CD4-positive, alpha-beta T cell treated with Interferon alpha-2 for 1 hour (primary cell): Measurements from ENCODE around the gene PGM3.

Experiments used
- DNase-seq, 2 donors: peaks; one replicate each; pipeline ENCODE4 v3.0.0-alpha.2; 2020 to 2022

Gene PGM3

DNA sequence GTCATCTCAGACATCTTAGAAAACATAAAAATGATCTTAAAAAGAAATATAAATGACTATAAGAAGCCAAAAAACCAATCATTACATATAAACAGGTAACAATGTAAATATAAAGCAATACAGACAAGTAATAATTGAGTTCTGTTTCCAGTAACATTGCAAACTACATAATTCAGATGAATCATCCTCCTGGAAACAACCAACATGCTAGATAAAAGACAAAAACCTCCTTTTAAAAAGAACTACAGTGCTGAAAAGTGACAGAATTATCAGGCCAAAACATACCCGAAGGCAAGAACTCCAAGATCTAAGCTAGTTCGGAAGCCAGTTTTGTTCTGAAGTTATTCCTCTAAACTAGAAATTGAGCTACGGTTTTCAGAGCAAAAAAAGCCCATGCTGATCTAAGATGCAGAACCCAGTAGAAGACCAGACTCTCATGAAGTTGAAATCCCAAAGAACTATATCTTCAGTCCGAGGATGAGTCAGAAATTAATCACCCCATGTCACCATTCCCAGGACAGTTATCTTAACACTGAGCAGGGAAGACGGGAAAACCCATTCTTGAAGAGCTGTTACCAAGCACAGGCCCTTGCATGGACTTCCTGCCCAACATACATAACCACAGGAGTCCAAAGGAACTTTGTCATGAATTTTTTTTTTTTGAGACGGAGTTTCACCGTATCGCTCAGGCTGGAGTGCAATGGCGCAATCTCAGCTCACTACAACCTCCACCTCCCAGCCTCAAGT, 9.8 kb downstream of the PGM3 start:
- DNase-seq: no peak

DNA sequence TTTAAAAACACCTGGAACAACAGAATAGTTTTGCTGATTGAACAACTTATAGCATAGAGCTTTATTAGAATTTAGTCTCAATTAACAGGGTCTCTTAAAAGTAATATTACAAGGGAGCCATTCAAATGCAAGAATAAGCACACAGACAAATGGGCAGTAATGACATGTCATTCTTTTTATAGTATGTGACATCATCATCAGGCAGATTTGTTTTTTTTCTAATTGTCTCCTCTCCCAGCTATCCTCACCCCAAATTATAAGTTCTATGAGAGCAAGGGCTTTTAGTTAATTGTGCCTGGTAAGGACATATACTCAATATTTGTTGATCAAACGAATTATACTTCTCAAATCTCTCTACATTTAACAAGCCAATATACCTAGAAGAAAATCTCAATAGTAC, 11.0 kb downstream of the PGM3 start:
- DNase-seq: no peak

DNA sequence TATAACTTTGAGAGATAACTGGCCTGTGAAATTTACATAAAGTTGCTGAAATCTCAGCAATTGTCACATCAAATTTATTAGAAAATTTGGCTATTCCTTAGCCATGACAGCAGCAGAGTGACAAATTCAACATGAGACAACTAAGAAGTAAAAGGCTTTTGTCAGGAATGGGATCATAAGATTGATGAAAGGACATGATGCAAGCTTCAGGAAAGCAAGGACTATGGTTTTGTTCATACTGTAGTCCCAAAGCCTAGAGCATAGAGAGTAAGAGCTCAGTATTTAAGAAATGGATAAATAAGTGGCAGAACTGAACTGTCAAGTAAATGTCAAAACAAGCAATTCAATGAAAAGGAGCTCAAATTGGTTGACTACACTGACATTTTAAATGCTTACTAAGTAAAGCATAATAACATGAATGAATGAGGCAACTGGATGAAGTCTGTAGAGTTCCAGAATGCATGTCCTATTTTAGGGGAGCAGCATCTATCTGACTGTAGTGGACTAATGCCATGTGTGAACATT, 12.6 kb downstream of the PGM3 start:
- no peak for DNase-seq

DNA sequence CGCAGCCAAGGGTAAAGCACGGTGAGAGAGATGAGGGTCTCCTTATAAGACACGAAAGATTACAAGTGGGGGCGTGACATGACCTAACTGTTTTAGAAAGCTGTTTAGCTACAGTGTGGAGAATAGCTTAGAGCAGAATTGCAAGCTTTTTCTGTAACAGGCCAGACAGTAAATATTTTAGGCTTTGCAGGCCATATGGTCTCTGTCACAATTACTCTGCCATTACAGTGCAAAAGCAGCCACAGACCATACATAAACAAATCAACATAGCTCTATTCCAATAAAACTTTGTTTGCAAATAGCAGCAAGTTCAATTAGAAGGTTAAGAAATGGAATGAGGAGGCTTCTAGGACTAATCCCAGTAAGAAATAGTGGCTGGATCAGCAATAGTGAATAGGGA, 16.8 kb downstream of the PGM3 start:
- no peak for DNase-seq

DNA sequence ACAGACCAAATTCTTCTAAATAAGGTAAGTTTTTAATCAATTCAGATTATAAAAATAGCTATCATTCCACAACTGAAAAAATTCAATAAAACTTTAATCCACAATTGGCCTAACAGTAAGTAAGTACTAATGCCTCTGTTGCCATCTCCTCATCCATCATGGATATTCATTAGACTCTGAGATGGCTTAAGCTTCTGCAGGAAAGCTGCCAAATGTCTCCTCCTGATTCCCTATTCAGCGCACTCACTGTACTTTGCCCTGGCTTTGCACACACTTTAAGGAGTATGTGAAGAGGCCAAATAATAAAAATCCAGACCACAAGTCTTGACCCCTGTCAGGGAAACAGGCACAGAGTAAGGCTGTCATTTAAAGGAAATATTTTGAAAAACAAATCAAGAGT, 23.6 kb downstream of the PGM3 start:
- DNase-seq: no peak

DNA sequence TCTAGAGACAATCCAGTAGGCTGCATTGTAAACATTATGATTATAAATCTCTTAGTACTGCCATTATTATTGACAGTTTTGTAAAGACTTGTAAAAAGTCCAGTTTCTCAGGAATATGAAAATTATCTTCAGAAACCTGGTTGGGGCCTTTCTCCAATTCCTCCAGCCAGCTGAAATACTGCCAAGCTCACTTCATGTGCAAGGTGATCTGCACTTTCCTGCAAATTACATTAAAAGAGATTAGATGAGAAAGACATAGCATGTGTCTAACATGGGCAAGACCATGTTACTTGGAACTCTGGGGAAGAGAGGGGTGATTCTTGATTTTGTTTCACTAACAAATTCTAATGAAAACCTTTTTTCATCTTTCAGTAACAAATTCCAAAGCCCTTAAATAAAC, 24.0 kb downstream of the PGM3 start:
- DNase-seq: no peak

DNA sequence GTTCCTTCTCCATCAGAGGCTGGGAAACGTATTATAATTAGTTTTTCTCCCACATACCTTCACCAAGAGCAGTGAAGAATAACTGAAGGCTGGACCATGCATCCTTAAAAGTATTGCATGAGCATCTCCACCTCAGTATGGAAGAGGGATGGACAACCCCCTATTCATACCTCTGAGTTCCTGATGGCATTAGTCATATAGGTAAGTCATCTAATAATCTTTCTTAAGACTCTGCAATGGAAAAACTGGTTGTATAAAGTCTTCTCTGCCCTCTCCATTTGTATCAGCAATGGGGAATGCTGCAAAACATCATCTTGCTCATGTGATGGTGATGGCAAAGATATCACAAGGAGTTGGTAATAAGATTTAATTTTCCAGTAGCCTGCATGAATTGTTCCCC, 24.5 kb downstream of the PGM3 start:
- no peak for DNase-seq

DNA sequence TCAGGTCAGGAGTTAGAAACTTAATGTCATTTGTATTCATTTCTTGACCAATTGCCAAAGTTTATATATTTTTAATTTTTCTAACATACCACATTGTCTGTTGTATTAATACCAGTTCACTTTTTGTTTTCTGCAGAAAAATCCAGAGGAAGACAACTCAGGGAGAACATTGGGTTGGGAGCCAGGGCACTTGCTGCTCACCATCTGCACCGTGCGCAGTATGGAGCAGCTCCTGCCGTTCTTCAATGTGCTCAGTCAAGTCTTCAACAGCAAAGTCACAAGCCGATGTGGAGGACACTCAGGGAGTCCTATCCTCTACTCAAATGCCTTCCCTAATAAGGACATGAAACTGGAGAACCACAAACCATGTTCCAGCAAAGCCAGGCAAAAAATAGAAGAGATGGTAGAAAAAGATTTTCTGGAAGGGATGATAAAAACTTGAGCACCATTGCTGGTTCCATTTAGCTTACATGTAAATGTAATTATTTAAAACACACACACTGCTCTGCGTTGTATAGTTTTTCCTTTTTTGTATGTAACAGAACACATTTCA, 25.3 kb downstream of the PGM3 start:
- DNase-seq: no peak

DNA sequence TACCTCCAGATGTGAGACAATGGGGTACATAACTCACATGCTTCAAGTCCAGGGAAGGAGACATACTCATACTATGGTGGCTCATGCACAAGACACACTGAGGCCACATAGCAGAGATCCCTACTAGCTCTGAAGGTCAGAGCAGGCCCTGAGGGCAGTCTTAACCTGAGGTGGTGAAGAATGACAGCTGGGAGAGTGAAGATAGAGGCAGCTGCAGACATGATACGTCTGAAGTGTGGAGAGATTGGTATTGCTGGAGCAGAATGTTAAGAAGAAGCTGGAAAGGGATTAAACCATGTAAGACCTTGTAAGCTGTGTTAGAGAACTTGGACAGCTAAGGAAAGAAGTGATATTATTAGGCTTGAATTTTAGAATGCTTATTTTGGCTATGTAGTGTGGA, 32.9 kb downstream of the PGM3 start:
- DNase-seq: no peak

DNA sequence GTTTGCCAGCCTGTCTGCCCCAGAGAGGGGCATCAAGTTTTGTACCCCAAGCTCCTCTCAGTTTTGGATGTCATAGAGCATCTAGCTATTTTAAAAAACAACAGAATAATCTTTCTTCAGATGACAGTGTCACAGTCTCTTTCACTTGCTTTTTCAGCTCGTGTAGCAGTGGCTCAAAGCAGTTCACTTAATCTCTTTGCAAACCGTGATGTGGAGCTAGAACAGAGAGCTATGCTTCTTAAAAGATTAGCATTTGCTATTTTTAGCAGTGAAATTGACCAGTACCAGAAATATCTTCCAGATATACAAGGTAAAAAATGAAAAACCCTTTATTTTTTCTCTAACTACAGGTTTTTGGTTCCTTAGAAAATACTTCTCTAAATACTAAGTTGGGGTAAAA, 37.3 kb downstream of the PGM3 start:
- no peak for DNase-seq

DNA sequence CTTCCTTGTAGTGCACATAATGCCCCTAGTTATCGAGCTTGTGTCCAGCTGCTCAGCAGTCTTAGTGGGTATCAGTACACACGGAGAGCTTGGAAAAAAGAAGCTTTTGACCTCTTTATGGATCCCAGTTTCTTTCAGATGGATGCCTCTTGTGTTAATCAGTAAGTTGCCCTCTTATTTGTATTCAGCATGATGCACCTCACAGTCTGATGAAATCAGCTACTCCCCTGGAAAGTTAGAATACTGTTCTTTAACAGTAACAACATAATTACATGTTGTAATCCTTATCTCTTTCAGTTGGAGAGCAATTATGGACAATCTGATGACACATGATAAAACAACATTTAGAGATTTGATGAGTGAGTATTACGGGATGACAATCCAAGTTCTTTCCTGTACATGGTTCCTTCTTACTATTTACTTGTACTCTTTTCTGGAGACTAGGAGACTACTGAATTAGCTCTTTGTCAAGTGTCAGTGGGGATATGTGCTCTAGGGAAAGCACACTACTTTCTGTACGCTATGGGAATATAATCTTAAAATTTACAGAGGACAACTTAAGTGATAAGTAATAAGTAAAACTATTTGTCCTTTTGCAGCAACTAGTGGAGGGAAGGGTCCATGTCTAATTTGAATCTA, 39.1 kb downstream of the PGM3 start:
- no peak for DNase-seq

DNA sequence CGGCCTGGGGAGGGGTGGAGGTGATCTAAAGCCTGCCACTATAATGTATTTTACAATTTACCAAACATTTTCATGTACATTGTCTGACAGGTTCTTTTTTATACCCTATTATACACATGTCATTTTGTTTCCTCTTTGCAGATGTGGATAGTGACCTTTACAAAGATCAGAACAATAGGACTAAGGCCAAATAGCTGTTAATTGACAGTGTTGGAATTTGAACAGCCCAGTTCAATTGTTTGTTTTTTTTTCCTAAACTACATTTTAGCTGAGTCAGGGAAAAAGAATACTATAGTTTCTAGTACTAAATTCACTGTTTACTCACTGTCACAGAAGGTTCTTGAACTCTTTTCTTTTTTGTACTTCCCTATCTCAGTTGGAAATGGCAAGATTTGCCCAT, 40.2 kb downstream of the PGM3 start:
- DNase-seq: no peak

DNA sequence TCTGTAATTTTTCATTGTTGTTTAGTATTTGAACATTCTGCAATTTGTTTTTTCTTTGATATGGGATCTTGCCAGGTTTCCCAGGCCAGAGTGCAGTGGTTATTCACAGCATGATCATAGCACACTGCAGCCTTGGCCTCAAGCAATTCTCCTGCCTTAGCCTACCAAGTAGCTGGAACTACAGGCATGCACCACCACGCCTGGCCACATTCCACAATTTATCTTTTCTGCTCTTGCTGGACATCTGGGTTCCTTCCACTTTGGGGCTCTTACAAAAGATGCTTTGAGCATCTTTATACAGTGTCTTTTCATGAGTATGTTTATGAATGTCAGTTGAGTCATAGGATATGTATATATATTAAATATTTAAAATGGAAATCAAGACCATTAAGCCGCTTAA, 42.0 kb downstream of the PGM3 start:
- DNase-seq: no peak

DNA sequence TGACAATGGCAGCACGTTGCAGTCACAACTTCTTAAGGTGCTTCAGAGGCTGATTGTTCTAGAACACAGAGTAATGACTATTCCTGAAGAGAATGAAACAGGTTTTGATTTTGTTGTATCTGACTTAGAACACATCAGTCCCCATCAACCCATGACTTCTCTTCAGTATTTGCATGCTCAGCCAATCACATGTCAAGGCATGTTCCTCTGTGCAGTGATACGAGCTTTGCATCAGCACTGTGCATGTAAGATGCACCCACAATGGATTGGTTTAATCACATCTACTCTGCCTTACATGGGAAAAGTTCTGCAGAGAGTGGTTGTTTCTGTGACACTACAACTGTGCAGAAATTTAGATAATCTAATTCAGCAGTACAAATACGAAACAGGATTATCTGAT, 54.3 kb downstream of the PGM3 start:
- DNase-seq: no peak

DNA sequence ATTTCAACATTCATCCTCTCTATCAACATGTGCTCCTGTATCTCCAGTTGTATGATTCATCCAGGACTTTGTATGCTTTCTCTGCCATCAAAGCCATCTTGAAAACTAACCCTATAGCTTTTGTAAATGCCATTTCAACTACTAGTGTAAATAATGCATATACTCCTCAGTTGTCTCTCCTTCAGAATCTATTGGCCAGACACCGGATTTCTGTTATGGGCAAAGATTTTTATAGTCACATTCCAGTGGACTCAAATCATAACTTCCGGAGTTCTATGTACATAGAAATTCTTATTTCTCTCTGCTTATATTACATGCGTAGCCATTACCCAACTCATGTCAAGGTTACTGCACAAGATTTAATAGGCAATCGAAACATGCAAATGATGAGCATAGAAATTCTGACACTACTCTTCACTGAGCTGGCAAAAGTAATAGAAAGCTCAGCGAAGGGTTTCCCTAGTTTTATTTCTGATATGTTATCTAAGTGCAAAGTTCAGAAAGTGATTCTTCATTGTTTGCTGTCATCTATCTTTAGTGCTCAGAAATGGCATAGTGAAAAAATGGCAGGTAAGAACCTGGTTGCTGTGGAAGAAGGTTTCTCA, 54.8 kb downstream of the PGM3 start:
- DNase-seq: no peak

DNA sequence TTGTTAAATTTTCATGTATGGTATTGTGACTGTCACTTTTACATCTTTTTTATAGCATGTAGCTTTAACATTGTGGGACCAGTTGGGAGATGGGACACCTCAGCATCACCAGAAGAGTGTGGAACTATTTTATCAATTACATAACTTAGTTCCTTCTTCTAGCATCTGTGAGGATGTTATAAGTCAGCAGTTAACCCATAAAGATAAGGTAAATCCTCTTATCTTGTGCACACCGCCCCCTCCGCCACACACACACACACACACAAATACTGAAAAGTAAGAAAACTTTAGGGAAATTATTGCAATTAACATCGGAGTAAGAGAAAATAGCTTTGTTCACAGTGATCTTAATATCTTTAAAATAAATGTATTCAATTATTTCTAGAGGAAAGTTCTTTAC, 60.9 kb downstream of the PGM3 start:
- no peak for DNase-seq

DNA sequence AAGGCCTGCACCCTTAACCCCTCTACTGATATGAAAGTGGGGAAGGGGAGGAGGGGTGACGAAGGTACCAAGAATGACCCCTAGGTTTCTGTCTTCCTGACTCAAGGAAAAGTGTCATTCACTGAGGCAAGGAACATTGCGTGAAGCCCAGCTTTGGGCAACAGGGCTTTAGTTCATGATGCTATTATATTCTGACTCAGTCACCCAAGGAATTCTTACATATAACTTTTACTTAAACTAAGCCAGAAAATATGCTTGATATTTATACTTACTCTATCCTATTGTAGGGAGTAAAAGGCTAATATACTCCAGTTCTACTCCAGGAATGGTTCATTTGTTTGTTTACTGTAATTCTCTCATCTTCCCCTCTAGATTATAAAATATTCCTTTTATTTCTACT, 65.1 kb downstream of the PGM3 start:
- no peak for DNase-seq

DNA sequence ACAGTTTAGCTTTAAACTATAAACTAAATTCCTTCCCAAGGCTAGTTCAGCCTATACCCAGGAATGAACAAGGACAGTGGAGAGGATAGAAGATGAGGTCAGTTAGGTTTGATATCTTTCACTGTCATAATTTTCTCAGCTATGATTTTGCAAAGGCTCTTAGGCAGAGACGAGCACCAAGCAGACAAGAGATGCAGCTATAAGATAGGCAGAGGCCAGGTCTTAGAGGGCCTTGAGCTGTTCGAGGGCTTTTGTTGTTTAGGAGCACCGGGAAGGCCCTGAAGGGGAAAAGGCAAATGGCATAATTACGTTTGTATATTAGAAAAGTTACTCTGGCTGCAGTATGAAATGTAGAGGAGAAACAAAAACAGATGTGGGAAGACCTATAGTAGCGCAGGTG, 65.8 kb downstream of the PGM3 start:
- DNase-seq: no peak

DNA sequence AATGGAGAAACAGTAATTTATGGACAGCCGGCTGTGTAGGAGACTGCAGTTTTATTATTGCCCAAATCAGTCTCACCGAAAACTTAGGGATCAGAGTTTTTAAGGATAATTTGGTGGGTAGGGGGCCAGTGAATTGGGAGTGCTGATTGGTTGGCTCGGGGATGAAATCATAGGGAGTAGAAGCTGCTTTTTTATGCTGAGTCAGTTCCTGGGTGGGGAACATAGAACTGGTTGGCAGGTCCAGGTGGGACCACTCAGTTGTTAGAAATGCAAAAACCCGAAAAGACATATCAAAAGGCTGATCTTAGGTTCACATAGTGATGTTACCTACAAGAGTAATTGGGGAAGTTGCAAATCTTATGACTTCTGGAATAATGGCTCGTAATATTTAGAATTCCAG, 66.3 kb downstream of the PGM3 start:
- DNase-seq: no peak

DNA sequence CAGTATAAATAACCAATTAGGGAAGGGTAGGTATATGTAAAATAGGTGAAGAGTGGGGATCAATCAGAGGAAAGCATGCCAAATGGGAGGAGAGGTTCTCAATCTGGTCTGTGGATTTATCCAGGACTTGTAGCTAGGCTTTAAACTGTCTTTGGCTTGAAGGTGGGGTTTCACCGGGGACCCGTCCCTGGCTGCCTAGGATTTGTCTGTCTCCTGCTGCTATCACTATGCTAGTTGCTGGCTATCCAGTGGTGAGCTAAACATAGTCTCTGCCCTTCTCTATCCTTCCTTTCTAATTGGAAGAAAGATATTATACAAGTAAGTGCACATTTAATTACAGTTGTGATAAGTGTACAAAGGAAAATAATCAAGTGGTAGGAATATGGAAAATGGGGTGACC, 66.8 kb downstream of the PGM3 start:
- DNase-seq: no peak

DNA sequence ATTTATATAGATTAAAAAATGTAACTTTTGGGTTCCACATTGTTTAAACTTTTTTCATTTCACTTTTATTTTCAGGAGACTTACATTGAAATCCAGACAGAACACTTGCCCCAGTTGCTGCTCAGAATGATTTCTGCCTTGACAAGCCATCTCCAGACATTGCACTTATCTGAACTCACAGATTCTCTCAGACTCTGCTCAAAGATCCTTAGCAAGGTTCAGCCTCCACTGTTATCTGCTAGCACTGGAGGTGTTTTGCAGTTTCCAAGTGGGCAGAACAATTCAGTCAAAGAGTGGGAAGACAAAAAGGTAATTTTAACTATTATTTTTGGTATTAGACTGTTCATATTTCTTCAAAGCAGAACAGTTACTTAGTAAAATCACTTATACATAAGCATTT, 67.6 kb downstream of the PGM3 start:
- no peak for DNase-seq

DNA sequence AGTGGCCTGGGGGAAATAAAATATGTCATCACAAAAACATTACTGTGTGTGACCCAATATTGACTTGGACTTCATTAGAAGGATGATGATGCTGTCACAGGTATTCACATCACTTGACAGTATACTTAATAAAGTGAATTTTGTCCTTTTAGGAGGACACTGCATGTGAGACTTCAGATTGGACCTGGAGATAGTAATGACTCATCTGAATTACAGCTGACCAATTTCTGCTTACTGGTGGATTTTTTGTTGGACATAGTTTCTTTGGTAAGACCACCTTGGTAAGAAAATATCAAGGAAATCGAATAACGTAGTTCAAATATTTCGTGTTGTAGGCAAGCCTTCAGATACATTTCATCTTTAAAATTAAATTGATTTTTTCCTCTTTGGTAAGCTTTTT, 68.5 kb downstream of the PGM3 start:
- no peak for DNase-seq

DNA sequence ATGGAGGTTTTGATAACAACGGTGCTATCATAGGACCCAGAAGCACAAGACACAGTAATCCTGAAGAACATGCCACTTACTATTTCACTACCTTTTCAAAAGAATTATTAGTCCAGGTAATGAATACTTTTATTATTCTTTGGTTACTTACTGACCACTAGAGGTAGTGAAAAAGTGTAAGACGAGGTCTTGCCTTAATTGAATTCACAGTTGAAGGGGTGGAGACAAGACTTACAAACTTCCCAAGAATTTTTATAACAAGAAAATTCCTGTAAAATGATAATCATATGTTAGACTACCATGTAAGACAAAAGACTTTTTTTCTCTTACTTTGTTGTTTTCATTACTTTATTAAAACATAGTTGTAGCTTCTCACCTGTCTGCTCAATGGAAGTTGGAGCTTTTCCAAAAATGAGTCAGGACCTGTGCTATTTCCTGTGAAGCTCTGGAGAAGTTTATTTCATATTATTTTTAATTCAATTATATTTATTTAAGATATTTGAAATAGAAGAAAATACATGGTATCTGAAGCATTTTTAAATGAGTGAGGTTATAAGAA, 73.2 kb downstream of the PGM3 start:
- no peak for DNase-seq

DNA sequence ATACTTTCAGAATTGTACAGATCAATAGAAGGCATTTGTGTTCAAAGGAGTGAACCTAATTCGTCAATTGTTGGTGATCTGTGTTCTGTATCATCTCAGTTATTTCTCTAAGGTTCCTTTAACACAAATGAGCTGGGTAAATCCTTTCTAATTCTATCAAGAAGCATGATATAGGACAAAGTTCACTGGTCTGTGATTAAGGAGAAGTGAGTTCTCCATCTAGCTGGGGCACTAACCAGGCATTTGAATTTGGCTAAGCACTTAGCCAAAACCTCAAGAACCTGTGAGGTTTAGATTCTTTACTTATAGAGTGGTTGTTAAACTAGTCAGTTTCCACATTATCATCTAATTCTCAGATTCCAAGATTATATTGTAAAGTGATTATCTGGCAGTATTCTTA, 75.3 kb downstream of the PGM3 start:
- DNase-seq: no peak
